K562 (cell line): ENCODE measurements around the gene DNAJB6. TPM values are rescaled to one million over a fixed set of nuclear protein-coding genes. Genes with fewer than 3 reads are reported as not detected.

Source experiments
- ATAC-seq: fragments of 200-7000 bp; cut with Tn5 transposase; 3 replicates; pipeline ENCODE4 v1.9.1; 2020; ENCODE audit warnings: moderate library complexity
- BruUV-seq: library from RNA; stranded (reverse); fragments of 400-500 nt; replicated peaks from 2 replicates; lab custom pipeline; 2021; lab: Mats Ljungman, UMichigan
- CTCF ChIA-PET: fragments of 300-600 bp; formaldehyde crosslinking; extraction: SDS; loops from one replicate; lab custom pipeline; 2021; ENCODE audit warnings: low intra/inter-chr PET ratio; lab: Yijun Ruan, JAX
- POLR2A ChIA-PET: fragments of 300-600, 350-650 bp; sonication (Branson Sonifier 250); formaldehyde crosslinking; extraction: SDS; loops from one replicate; lab custom pipeline; 2021; ENCODE audit warnings: antibody characterized with exemption, inconsistent platforms; lab: Yijun Ruan, JAX
- DNase-seq, 4 experiments: peaks; one replicate each; pipeline versions ENCODE4 v3.0.0 to v3.0.0-alpha.2; 2011 to 2018; ENCODE audit warnings: low spot score in 3 of 4, mixed read lengths in 3 of 4; ENCODE audit errors: extremely low read depth in 1 of 4
- FAIRE-seq: peaks from 2 replicates; lab custom pipeline; 2011; peaks lifted over from hg19 to GRCh38; lab: Jason Lieb, UNC
- H2AFZ ChIP-seq: 2 replicates; pipeline ENCODE4 v1.6.0; 2011; ENCODE audit warnings: low read depth, low read length, control low read depth, inconsistent platforms
- H3K27ac ChIP-seq: fragments of 200-600 bp; 3 replicates; pipeline ENCODE4 v1.8.0; 2011; ENCODE audit warnings: low read depth, mild to moderate bottlenecking, control low read depth, inconsistent platforms, low read length, moderate library complexity, mixed read lengths; ENCODE audit errors: extremely low read depth
- H3K27me3 ChIP-seq, 2 experiments: fragments of 300-600 bp in 1 of 2; 2 replicates in 1 of 2; 3 replicates in 1 of 2; pipeline versions ENCODE4 v1.6.0 to v1.8.0; 2011; ENCODE audit warnings: inconsistent platforms in 2 of 2, low read length in 2 of 2, mild to moderate bottlenecking in 1 of 2, mixed read lengths in 1 of 2, moderate library complexity in 1 of 2; ENCODE audit not compliant: control insufficient read depth in 2 of 2, insufficient read depth in 2 of 2
- H3K36me3 ChIP-seq: fragments of 300-600 bp; 3 replicates; pipeline ENCODE4 v1.8.0; 2011; ENCODE audit warnings: mild to moderate bottlenecking, low read length, inconsistent platforms; ENCODE audit not compliant: control insufficient read depth, insufficient read depth
- H3K4me1 ChIP-seq, 2 experiments: fragments of 200-600 bp in 1 of 2; replicated peaks in 1 of 2; 2 replicates in 1 of 2; 3 replicates in 1 of 2; pipeline versions ENCODE4 v1.5.1 to v1.8.0; 2011; ENCODE audit warnings: inconsistent platforms in 2 of 2, low read length in 2 of 2, mild to moderate bottlenecking in 1 of 2, mixed read lengths in 1 of 2, moderate library complexity in 1 of 2; ENCODE audit not compliant: control insufficient read depth in 2 of 2, insufficient read depth in 2 of 2
- H3K4me2 ChIP-seq: 2 replicates; pipeline ENCODE4 v1.6.1; 2011; ENCODE audit warnings: low read length, control low read depth, inconsistent platforms, mixed read lengths; ENCODE audit not compliant: insufficient read depth
- H3K4me3 ChIP-seq: fragments of 200-600 bp; sonication (generic), shearing (Covaris generic); 2 replicates; pipeline ENCODE4 v1.5.1; 2016; ENCODE audit warnings: control low read depth, inconsistent platforms
- H3K79me2 ChIP-seq: fragments of 200-600 bp; 3 replicates; pipeline ENCODE4 v1.8.0; 2011; ENCODE audit warnings: low read length, inconsistent platforms; ENCODE audit not compliant: control insufficient read depth, insufficient read depth
- H3K9ac ChIP-seq, 2 experiments: 2 replicates each; pipeline versions ENCODE4 v1.6.0 to v1.6.1; 2011; ENCODE audit warnings: low read depth in 2 of 2, low read length in 2 of 2, control low read depth in 1 of 2, inconsistent platforms in 1 of 2, mild to moderate bottlenecking in 1 of 2, mixed read lengths in 1 of 2; ENCODE audit not compliant: insufficient read depth in 1 of 2
- H3K9me1 ChIP-seq: one replicate; pipeline ENCODE4 v1.6.0; 2011; ENCODE audit warnings: inconsistent platforms, mild to moderate bottlenecking, low read length, moderate library complexity; ENCODE audit not compliant: control insufficient read depth, insufficient read depth
- H3K9me3 ChIP-seq: replicated peaks from 2 replicates; pipeline ENCODE4 v1.5.1; 2011; ENCODE audit warnings: low read depth, low read length, inconsistent platforms; ENCODE audit not compliant: control insufficient read depth, insufficient read depth
- H4K20me1 ChIP-seq: replicated peaks from 2 replicates; pipeline ENCODE4 v1.6.1; 2011; ENCODE audit warnings: low read length, inconsistent platforms, mixed read lengths; ENCODE audit not compliant: control insufficient read depth, insufficient read depth
- E2F1 ChIP-seq: sonication (generic); formaldehyde crosslinking; IDR thresholded peaks from 2 replicates; pipeline ENCODE4 v1.8.1; 2023; ENCODE audit warnings: mild to moderate bottlenecking, missing genetic modification reagents, moderate library complexity
- POLR2AphosphoS5 ChIP-seq: IDR thresholded peaks from 2 replicates; pipeline ENCODE4 v1.6.1; 2011; ENCODE audit warnings: mild to moderate bottlenecking, low read depth, low read length, moderate library complexity; ENCODE audit not compliant: control insufficient read depth, insufficient read depth
- WGBS: fragments of 100-300 bp; shearing (Covaris generic); methylation state at CpG from one replicate; pipeline ENCODE4 v1.1.6; 2016; ENCODE audit warnings: low coverage, mixed read lengths; ENCODE audit not compliant: insufficient coverage; ENCODE audit errors: missing lambda C conversion rate; 5-methylcytosine and 5-hydroxymethylcytosine counted together
- in situ Hi-C: fragments of 300-500 bp; cut with MboI; formaldehyde crosslinking; loops from 4 replicates; pipeline ENCODE4 v1.15.0; 2018; ENCODE audit warnings: inconsistent platforms, mixed read lengths
- intact Hi-C: fragments of 100-400 bp; cut with micrococcal nuclease; formaldehyde crosslinking; loops from 2 replicates; pipeline ENCODE4 v1.14.2; 2022
- polyA plus RNA-seq, 8 experiments: library from polyadenylated mRNA; depleted of rRNA in 4 of 8; stranded (reverse) in 5 of 8; unstranded in 3 of 8; fragments of >200 nt; fragmentation: Nextera tagmentation in 2 of 8; fragmentation: Illumina TruSeq in 1 of 8; extraction: Ambion mirVana in 2 of 8; extraction: Trizol in 1 of 8; gene quantifications; 2 replicates each; pipeline versions ENCODE4 v1.2.1 to v1.2.3, GENCODE V29; 2011 to 2014; ENCODE audit warnings: inconsistent platforms in 1 of 8, missing spikeins in 1 of 8
- total RNA-seq, 7 experiments: library from RNA; depleted of rRNA in 6 of 7; stranded (reverse); fragments of >200 nt in 6 of 7; fragmentation: Illumina TruSeq in 2 of 7; extraction: Trizol in 2 of 7; gene quantifications; 2 replicates each; pipeline versions ENCODE4 v1.2.1 to v1.2.3, GENCODE V29; 2011 to 2021; ENCODE audit warnings: low replicate concordance in 1 of 7
- TF ChIP-seq, protein P1 (sequence below), 2 experiments: fragments of 450-650 bp in 1 of 2; IDR thresholded peaks; 2 replicates each; pipeline ENCODE4 v1.6.1; 2011 to 2017; ENCODE audit warnings: low read depth in 2 of 2, antibody characterized with exemption in 1 of 2, borderline replicate concordance in 1 of 2, low read length in 1 of 2, mild to moderate bottlenecking in 1 of 2, mixed read lengths in 1 of 2; ENCODE audit not compliant: control insufficient read depth in 1 of 2

DNAJB6 gene
- total and polyA plus RNA-seq, 9 of the 15 experiments (the other 6 are each of a cell fraction or from before 2014, with no cell fraction given): 84.5 to 158 (median 135) TPM

DNA sequence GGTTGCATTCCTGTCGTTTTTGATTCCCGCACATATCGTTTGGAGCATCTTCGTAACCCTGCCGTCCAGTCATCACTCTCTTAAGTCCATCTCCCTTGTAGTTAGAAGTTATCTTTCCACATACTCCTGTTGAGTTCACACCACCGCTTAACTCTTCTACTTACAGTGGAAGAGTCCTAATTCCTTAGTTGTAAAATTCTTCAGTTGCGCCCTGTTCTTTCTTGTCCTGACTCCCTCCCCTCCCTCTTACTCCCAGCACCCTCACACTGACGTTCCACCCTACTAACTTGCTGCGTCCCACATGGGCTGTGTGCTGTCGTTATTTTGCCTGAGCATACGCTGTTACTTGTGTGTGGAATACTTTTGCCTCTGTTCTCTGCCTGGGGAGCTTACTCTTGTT, 11.7 kb downstream of the DNAJB6 start:
- ATAC-seq (no peak; the same call in 2 of the 3 replicates), DNase-seq (no peak), FAIRE-seq (no peak)
- ChIA-PET CTCF (no interaction called here), POLR2A (interaction anchor here (0.6 to 2.0 kb wide), 3 partner anchors 9 to 331 kb away, joined by 3 to 10 read pairs (median 3); no protein-coding TSS in a partner anchor)
- in situ Hi-C loops (no loop called here), intact Hi-C loops (no loop called here)
- Histone ChIP-seq H3K79me2 (peaks cover 100% of the 10 kb centered on the region), H2AFZ (no peak overlapping the region), H4K20me1 (peaks cover 76% of the 10 kb centered on the region), H3K9ac (no peak overlapping the region), H3K4me1 (peaks cover 7 to 39% of the 10 kb centered on the region in 2 experiments), H3K4me3 (no peak overlapping the region), H3K27me3 (no peaks in the 10 kb centered on the region), H3K36me3 (peaks cover 21% of the 10 kb centered on the region; the same call in 2 of the 3 replicates), H3K9me1 (peaks cover 24% of the 10 kb centered on the region), H3K9me3 (no peaks in the 10 kb centered on the region), H3K27ac (no peak overlapping the region), H3K4me2 (no peak overlapping the region)
- TF ChIP-seq, protein P1, sequence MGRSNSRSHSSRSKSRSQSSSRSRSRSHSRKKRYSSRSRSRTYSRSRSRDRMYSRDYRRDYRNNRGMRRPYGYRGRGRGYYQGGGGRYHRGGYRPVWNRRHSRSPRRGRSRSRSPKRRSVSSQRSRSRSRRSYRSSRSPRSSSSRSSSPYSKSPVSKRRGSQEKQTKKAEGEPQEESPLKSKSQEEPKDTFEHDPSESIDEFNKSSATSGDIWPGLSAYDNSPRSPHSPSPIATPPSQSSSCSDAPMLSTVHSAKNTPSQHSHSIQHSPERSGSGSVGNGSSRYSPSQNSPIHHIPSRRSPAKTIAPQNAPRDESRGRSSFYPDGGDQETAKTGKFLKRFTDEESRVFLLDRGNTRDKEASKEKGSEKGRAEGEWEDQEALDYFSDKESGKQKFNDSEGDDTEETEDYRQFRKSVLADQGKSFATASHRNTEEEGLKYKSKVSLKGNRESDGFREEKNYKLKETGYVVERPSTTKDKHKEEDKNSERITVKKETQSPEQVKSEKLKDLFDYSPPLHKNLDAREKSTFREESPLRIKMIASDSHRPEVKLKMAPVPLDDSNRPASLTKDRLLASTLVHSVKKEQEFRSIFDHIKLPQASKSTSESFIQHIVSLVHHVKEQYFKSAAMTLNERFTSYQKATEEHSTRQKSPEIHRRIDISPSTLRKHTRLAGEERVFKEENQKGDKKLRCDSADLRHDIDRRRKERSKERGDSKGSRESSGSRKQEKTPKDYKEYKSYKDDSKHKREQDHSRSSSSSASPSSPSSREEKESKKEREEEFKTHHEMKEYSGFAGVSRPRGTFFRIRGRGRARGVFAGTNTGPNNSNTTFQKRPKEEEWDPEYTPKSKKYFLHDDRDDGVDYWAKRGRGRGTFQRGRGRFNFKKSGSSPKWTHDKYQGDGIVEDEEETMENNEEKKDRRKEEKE (IDR thresholded peaks at IDR 0.05; ENCODE audit: borderline replicate concordance in 1 of 2, control insufficient read depth in 1 of 2, low read depth in 2 of 2, low read length in 1 of 2): no peak
- TF ChIP-seq POLR2AphosphoS5 (0 out of 2 replicates have a peak, but pooled peaks have one; percentile 9), E2F1 (no peak)
- no TSS peak for BruUV-seq
- WGBS: 79% methylated on average over 11 of the region's 11 CpGs
